SH-SY5Y (cell line): Measurements from ENCODE around the gene KIF26B.

Experiments used
- GATA2 ChIP-seq: IDR thresholded peaks from 2 replicates; pipeline ENCODE4 v1.6.1; 2011; ENCODE audit warnings: mild to moderate bottlenecking, low read depth, low read length
- GATA3 ChIP-seq: IDR thresholded peaks from 2 replicates; pipeline ENCODE4 v1.6.1; 2011; ENCODE audit warnings: low read depth, mild to moderate bottlenecking, low read length, moderate library complexity

DNA sequence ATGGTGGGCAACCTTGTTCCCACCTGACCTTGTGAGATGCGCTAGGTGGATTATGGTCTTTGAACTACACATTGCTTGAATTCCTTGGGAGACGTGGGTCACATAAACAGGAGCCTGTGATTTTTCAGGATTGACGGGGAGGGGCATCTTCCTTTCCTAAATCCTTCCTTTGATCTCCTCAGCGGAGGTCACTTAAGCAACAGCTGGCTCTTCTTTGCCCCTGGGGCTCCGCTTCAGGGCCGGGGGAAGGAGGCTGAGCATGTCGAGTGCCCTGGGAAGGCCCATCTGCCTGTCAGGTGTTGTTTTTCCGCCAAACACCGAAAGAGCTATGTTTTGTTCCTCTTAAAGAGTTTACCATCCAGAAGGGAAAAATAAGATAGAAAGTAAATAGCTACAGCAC is 40.6 kb downstream of the KIF26B start:
- TF ChIP-seq GATA2 (no peak), GATA3 (no peak)
